GM21423 (cell line): Measurements from ENCODE around the gene NUFIP2.
"Not testable (repeated sequence)": the region's sequence is repeated elsewhere in the genome, so short reads cannot be mapped to it uniquely, and the experiment has no call there.

ENCODE experiments used
- ATAC-seq: cut with Tn5 transposase; IDR thresholded peaks from one replicate; pipeline ENCODE4 v1.9.1; 2021; ENCODE audit warnings: mild to moderate bottlenecking, moderate library complexity; ENCODE audit not compliant: unreplicated experiment

NUFIP2 gene

GRCh38 chr17:29240477-29240876 is 53.5 kb downstream of the NUFIP2 start:
- ATAC-seq, result no peak

GRCh38 chr17:29238133-29238850 is 55.7 kb downstream of the NUFIP2 start:
- ATAC-seq, result no peak

- no peak for ATAC-seq
Observed at GRCh38 chr17:29237476-29238132, 56.3 kb downstream of the NUFIP2 start.

GRCh38 chr17:29235904-29236303 is 58.0 kb downstream of the NUFIP2 start:
- no peak for ATAC-seq

GRCh38 chr17:29234972-29235371 is 59.0 kb downstream of the NUFIP2 start:
- not testable (repeated sequence) for ATAC-seq

GRCh38 chr17:29233301-29233700 is 60.6 kb downstream of the NUFIP2 start:
- no peak for ATAC-seq

- ATAC-seq, result no peak
Observed at GRCh38 chr17:29225396-29225795, 68.6 kb downstream of the NUFIP2 start.

GRCh38 chr17:29221338-29221737 is 72.6 kb downstream of the NUFIP2 start:
- ATAC-seq, result not testable (repeated sequence)

- peak; percentile 56 for ATAC-seq
Observed at GRCh38 chr17:29219378-29220047, 74.4 kb downstream of the NUFIP2 start.

- no peak for ATAC-seq
Observed at GRCh38 chr17:29216856-29217255, 77.1 kb downstream of the NUFIP2 start.

GRCh38 chr17:29216181-29216580 is 77.8 kb downstream of the NUFIP2 start:
- ATAC-seq, result no peak

GRCh38 chr17:29215717-29216116 is 78.2 kb downstream of the NUFIP2 start:
- no peak for ATAC-seq

- no peak for ATAC-seq
Observed at GRCh38 chr17:29215174-29215573, 78.8 kb downstream of the NUFIP2 start.

GRCh38 chr17:29214215-29215146 is 79.5 kb downstream of the NUFIP2 start:
- ATAC-seq, result no peak

GRCh38 chr17:29212681-29213121 is 81.2 kb downstream of the NUFIP2 start:
- no peak for ATAC-seq

GRCh38 chr17:29212094-29212631 is 81.8 kb downstream of the NUFIP2 start:
- no peak for ATAC-seq

GRCh38 chr17:29210879-29211278 is 83.1 kb downstream of the NUFIP2 start:
- ATAC-seq, result no peak

GRCh38 chr17:29209073-29209472 is 84.9 kb downstream of the NUFIP2 start:
- no peak for ATAC-seq

GRCh38 chr17:29207975-29208374 is 86.0 kb downstream of the NUFIP2 start:
- no peak for ATAC-seq
